K562 (cell line): ENCODE data around the gene NDUFS3. TPM values are rescaled to one million over a fixed set of nuclear protein-coding genes. Genes with fewer than 3 reads are reported as not detected.

Source experiments
- CGGBP1 ChIP-seq: fragments of 250-450 bp; sonication (Bioruptor Pico); IDR thresholded peaks from 2 replicates; pipeline ENCODE4 v1.9.0; 2021; ENCODE audit warnings: mild to moderate bottlenecking
- E2F4 ChIP-seq: sonication (generic); formaldehyde crosslinking; IDR thresholded peaks from 2 replicates; pipeline ENCODE4 v1.8.0; 2022; ENCODE audit warnings: mild to moderate bottlenecking, low read depth, missing genetic modification reagents
- FIP1L1 ChIP-seq: fragments of 200-400 bp; formaldehyde crosslinking; IDR thresholded peaks from 2 replicates; pipeline ENCODE4 v1.6.1; 2018; ENCODE audit warnings: mild to moderate bottlenecking, low read depth, low read length; ENCODE audit not compliant: poor library complexity, severe bottlenecking
- HMBOX1 ChIP-seq: sonication (generic); IDR thresholded peaks from 2 replicates; pipeline ENCODE4 v1.6.1; 2016
- HSF4 ChIP-seq: fragments of 250-450 bp; sonication (Bioruptor Pico); IDR thresholded peaks from 2 replicates; pipeline ENCODE4 v2.1.2; 2022; ENCODE audit warnings: mild to moderate bottlenecking, moderate library complexity, borderline replicate concordance
- MTA1 ChIP-seq: fragments of 450-650 bp; IDR thresholded peaks from 2 replicates; pipeline ENCODE4 v1.6.1; 2017; ENCODE audit warnings: borderline replicate concordance
- NRF1 ChIP-seq, 2 experiments: fragments of 450-650 bp; IDR thresholded peaks in 1 of 2; conservative IDR thresholded peaks in 1 of 2; 2 replicates each; pipeline ENCODE4 v1.6.1; 2014; ENCODE audit warnings: mild to moderate bottlenecking in 2 of 2
- PHTF2 ChIP-seq: fragments of 250-450 bp; sonication (Bioruptor Pico); IDR thresholded peaks from 2 replicates; pipeline ENCODE4 v1.5.0; 2021; ENCODE audit warnings: mild to moderate bottlenecking
- RBM34 ChIP-seq: fragments of 200-400 bp; formaldehyde crosslinking; IDR thresholded peaks from 2 replicates; pipeline ENCODE4 v1.6.1; 2018; ENCODE audit warnings: low read length, borderline replicate concordance; ENCODE audit not compliant: insufficient read depth
- SMC3 ChIP-seq: conservative IDR thresholded peaks from 2 replicates; pipeline ENCODE4 v1.6.1; 2011; ENCODE audit warnings: low read depth, low read length, improper control_type of control experiment; ENCODE audit not compliant: insufficient read depth
- TAF7 ChIP-seq: fragments of 450-650 bp; IDR thresholded peaks from 2 replicates; pipeline ENCODE4 v1.6.1; 2016; ENCODE audit warnings: missing genetic modification characterization, missing compliant biosample characterization
- TEAD2 ChIP-seq: fragments of 450-650 bp; IDR thresholded peaks from 2 replicates; pipeline ENCODE4 v1.6.1; 2016; ENCODE audit warnings: missing genetic modification characterization, control low read depth, missing compliant biosample characterization
- TEAD4 ChIP-seq, 2 experiments: sonication (generic) in 1 of 2; formaldehyde crosslinking in 1 of 2; IDR thresholded peaks; 2 replicates each; pipeline versions ENCODE4 v1.6.1 to v1.8.0; 2012 to 2022; ENCODE audit warnings: borderline replicate concordance in 1 of 2, inconsistent platforms in 1 of 2, low read length in 1 of 2, mild to moderate bottlenecking in 1 of 2, missing genetic modification reagents in 1 of 2
- ZNF324 ChIP-seq: fragments of 250-450 bp; sonication (Bioruptor Pico); IDR thresholded peaks from 2 replicates; pipeline ENCODE4 v1.4.0; 2020; ENCODE audit warnings: mild to moderate bottlenecking
- ZNF445 ChIP-seq: fragments of 250-450 bp; sonication (Bioruptor Pico); IDR thresholded peaks from 2 replicates; pipeline ENCODE4 v1.4.0; 2020; ENCODE audit warnings: low read depth, mild to moderate bottlenecking, moderate library complexity
- polyA plus RNA-seq, 8 experiments: library from polyadenylated mRNA; depleted of rRNA in 4 of 8; stranded (reverse) in 5 of 8; unstranded in 3 of 8; fragments of >200 nt; fragmentation: Nextera tagmentation in 2 of 8; fragmentation: Illumina TruSeq in 1 of 8; extraction: Ambion mirVana in 2 of 8; extraction: Trizol in 1 of 8; gene quantifications; 2 replicates each; pipeline versions ENCODE4 v1.2.1 to v1.2.3, GENCODE V29; 2011 to 2014; ENCODE audit warnings: inconsistent platforms in 1 of 8, missing spikeins in 1 of 8
- total RNA-seq, 7 experiments: library from RNA; depleted of rRNA in 6 of 7; stranded (reverse); fragments of >200 nt in 6 of 7; fragmentation: Illumina TruSeq in 2 of 7; extraction: Trizol in 2 of 7; gene quantifications; 2 replicates each; pipeline versions ENCODE4 v1.2.1 to v1.2.3, GENCODE V29; 2011 to 2021; ENCODE audit warnings: low replicate concordance in 1 of 7

NDUFS3 gene
- total and polyA plus RNA-seq, 9 of the 15 experiments (the other 6 are each of a cell fraction or from before 2014, with no cell fraction given): 38.7 to 341 (median 194) TPM

GRCh38 chr11:47578524-47579494, at the start of gene NDUFS3, which contains the start of gene KBTBD4 (continued):
- TF ChIP-seq E2F4: no peak
- TF ChIP-seq ZNF445 (CRISPR knock-in tag): no peak
- no peak for TF ChIP-seq TEAD2 (tag)
- TF ChIP-seq HMBOX1: no peak; the same call in 1 of the 2 replicates
- peak; percentile 49; the same call in 1 of the 2 replicates for TF ChIP-seq TEAD4 (IDR thresholded peaks at IDR 0.05; ENCODE audit: low read length)
- no peak for TF ChIP-seq TEAD4 (CRISPR knock-in tag; IDR thresholded peaks at IDR 0.05; ENCODE audit: borderline replicate concordance)
- TF ChIP-seq RBM34: no peak
- peak; percentile 69 for TF ChIP-seq FIP1L1
- no peak for TF ChIP-seq PHTF2 (CRISPR knock-in tag)
- TF ChIP-seq SMC3: no peak; the same call in 1 of the 2 replicates
- 0 out of 4 replicates have a peak, but pooled peaks of 1 of the 2 experiments have one; percentile 7 for TF ChIP-seq NRF1 (conservative IDR thresholded peaks at IDR 0.05 in 1 of 2, IDR thresholded peaks at IDR 0.05 in 1 of 2)
- TF ChIP-seq MTA1: peak; percentile 88
- peak; percentile 94 for TF ChIP-seq TAF7 (tag)
- no peak for TF ChIP-seq ZNF324 (CRISPR knock-in tag)
- no peak for TF ChIP-seq HSF4 (CRISPR knock-in tag)
- TF ChIP-seq CGGBP1 (CRISPR knock-in tag): peak; percentile 83; the same call in 1 of the 2 replicates
